Ovary (tissue), 3 donors: ENCODE results near the gene NFASC.

ENCODE experiments used
- EP300 ChIP-seq: sonication (generic); formaldehyde crosslinking; IDR thresholded peaks from one replicate; pipeline ENCODE4 v1.6.1; 2017; ENCODE audit warnings: antibody characterized with exemption
- POLR2A ChIP-seq: fragments of 450-650 bp; IDR thresholded peaks from one replicate; pipeline ENCODE4 v1.6.1; 2017; ENCODE audit warnings: antibody characterized with exemption, mild to moderate bottlenecking, moderate library complexity
- TF ChIP-seq, protein P1 (sequence below), 3 donors: fragments of 450-650 bp in 2 of 3; fragments of 200-600 bp in 1 of 3; IDR thresholded peaks; one replicate each; pipeline versions ENCODE4 v1.5.1 to v1.8.0; 2016 to 2022; ENCODE audit warnings: antibody characterized with exemption in 3 of 3, mild to moderate bottlenecking in 1 of 3
- donor health status: DM: no; HTN: no; CAD: no.

DNA sequence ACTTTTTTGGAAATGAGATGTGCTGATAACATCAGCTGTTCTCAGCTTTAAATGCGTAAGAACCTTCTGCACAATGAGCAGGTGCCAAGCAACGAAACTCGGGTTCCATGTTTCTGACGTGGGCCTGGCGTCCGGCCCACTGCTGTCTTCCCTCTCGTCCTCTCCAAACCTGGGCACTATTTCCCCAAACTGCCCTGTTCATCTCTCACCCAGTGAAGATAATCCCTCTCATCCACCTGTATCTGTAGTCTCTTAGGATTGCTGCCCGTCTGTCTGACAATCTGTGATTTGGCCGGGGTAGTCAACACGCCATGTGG lies 122.3 kb downstream of the NFASC start:
- TF ChIP-seq POLR2A = no peak
- TF ChIP-seq, protein P1, sequence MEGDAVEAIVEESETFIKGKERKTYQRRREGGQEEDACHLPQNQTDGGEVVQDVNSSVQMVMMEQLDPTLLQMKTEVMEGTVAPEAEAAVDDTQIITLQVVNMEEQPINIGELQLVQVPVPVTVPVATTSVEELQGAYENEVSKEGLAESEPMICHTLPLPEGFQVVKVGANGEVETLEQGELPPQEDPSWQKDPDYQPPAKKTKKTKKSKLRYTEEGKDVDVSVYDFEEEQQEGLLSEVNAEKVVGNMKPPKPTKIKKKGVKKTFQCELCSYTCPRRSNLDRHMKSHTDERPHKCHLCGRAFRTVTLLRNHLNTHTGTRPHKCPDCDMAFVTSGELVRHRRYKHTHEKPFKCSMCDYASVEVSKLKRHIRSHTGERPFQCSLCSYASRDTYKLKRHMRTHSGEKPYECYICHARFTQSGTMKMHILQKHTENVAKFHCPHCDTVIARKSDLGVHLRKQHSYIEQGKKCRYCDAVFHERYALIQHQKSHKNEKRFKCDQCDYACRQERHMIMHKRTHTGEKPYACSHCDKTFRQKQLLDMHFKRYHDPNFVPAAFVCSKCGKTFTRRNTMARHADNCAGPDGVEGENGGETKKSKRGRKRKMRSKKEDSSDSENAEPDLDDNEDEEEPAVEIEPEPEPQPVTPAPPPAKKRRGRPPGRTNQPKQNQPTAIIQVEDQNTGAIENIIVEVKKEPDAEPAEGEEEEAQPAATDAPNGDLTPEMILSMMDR (IDR thresholded peaks at IDR 0.05) = no peak
- TF ChIP-seq EP300 = no peak
